HepG2 (cell line): ENCODE data around the gene PIM3. TPM values are rescaled to one million over a fixed set of nuclear protein-coding genes. Genes with fewer than 3 reads are reported as not detected.
A peak's percentile ranks its signal among the peaks of the same experiment; 100 is the strongest.

Experiments
- ATRX ChIP-seq: sonication (generic); formaldehyde crosslinking; IDR thresholded peaks from 2 replicates; pipeline ENCODE4 v1.4.0; 2020; ENCODE audit warnings: missing genetic modification reagents, borderline replicate concordance
- EEA1 ChIP-seq: sonication (generic); formaldehyde crosslinking; IDR thresholded peaks from 2 replicates; pipeline ENCODE4 v1.5.1; 2020; ENCODE audit warnings: mild to moderate bottlenecking, missing genetic modification reagents, borderline replicate concordance
- IKZF1 ChIP-seq: fragments of 450-650 bp; IDR thresholded peaks from 2 replicates; pipeline ENCODE4 v1.7.1; 2016
- JUND ChIP-seq: sonication (generic); formaldehyde crosslinking; IDR thresholded peaks from 2 replicates; pipeline ENCODE4 v1.8.0; 2022; ENCODE audit warnings: mild to moderate bottlenecking, missing genetic modification reagents
- POGZ ChIP-seq: sonication (generic); formaldehyde crosslinking; IDR thresholded peaks from 2 replicates; pipeline ENCODE4 v1.4.0; 2020; ENCODE audit warnings: mild to moderate bottlenecking, missing genetic modification reagents
- SMAD1 ChIP-seq: sonication (generic); formaldehyde crosslinking; IDR thresholded peaks from 2 replicates; pipeline ENCODE4 v1.4.0; 2020; ENCODE audit warnings: missing genetic modification reagents, low read depth, mild to moderate bottlenecking, borderline replicate concordance
- TBX2 ChIP-seq: sonication (generic); formaldehyde crosslinking; IDR thresholded peaks from 2 replicates; pipeline ENCODE4 v1.5.0; 2020; ENCODE audit warnings: missing genetic modification reagents, mild to moderate bottlenecking, borderline replicate concordance
- polyA plus RNA-seq, 8 experiments: library from polyadenylated mRNA; depleted of rRNA in 3 of 8; stranded (reverse) in 7 of 8; unstranded in 1 of 8; fragments of >200 nt; fragmentation: Illumina TruSeq in 4 of 8; extraction: Trizol in 4 of 8; gene quantifications; 2 replicates each; pipeline versions ENCODE4 v1.2.1 to v1.2.3, GENCODE V29; 2011 to 2016; ENCODE audit warnings: low read depth in 4 of 8, missing spikeins in 1 of 8, mixed read lengths in 1 of 8; ENCODE audit not compliant: insufficient read depth in 1 of 8
- total RNA-seq, 5 experiments: library from RNA; depleted of rRNA; stranded (reverse); fragments of >200 nt; fragmentation: Illumina TruSeq; extraction: Trizol; gene quantifications; 2 replicates each; pipeline ENCODE4 v1.2.3, GENCODE V29; 2016; ENCODE audit warnings: low read depth in 1 of 5
- TF ChIP-seq, protein P1 (sequence below): sonication (generic); formaldehyde crosslinking; IDR thresholded peaks from 2 replicates; pipeline ENCODE4 v1.4.0; 2020; ENCODE audit warnings: missing genetic modification reagents
- TF ChIP-seq, protein P2 (sequence below): sonication (generic); formaldehyde crosslinking; IDR thresholded peaks from 2 replicates; pipeline ENCODE4 v1.5.0; 2020; ENCODE audit warnings: missing genetic modification reagents, mild to moderate bottlenecking, borderline replicate concordance
- TF ChIP-seq, protein P3 (sequence below): sonication (generic); formaldehyde crosslinking; IDR thresholded peaks from 2 replicates; pipeline ENCODE4 v1.4.0; 2020; ENCODE audit warnings: mild to moderate bottlenecking, missing genetic modification reagents, borderline replicate concordance
- TF ChIP-seq, protein P4 (sequence below): IDR thresholded peaks from 2 replicates; pipeline ENCODE4 v1.6.1; 2016; ENCODE audit warnings: control low read depth
- TF ChIP-seq, protein P5 (sequence below): sonication (generic); formaldehyde crosslinking; IDR thresholded peaks from 2 replicates; pipeline ENCODE4 v1.4.0; 2020; ENCODE audit warnings: mild to moderate bottlenecking, missing genetic modification reagents, borderline replicate concordance

Gene PIM3
- total and polyA plus RNA-seq, 2 of the 13 experiments (the other 11 are each of a cell fraction or from before 2014, with no cell fraction given), result 21.6 to 31.2 TPM

DNA sequence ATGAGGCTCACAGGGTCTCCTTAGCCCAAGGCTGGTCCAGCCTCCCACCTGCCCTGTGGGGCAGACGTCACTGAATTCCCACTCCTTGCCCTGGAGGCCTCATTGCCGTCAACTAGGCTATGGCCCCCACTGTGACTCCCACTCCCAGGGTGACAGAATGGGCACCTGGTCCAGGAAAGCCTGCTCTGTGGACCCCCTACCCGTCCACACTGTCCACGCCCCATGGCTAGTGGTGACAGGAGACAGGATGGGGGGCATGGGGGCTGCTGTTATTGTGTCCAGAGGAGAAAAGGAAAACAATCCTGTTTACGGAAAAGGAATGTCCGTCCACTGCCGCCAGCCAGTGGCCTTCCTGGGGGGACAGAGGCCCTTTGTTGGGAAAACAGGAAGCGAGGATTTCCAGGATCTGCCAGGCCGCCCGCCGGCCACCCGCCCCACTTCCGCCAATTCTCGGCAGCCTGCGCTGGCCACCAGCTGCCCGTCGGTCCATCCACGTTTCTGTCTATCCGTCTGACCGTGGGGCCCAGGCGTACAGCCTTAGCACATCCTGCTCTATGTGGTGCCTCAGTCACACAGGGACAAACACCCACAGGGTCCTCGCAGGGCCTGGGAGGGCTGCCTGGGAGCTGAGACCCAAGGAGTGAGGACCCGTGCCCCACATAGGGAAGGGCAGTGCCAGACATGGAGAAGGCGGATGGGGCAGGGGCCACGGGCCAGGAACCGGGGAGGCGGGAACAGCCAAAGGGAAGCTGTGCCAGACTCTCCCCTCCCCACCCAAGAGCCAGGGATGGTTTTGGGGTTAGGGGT, 22.6 kb upstream of the PIM3 start (continued):
- no peak for TF ChIP-seq JUND (CRISPR knock-in tag)
- TF ChIP-seq, protein P1, sequence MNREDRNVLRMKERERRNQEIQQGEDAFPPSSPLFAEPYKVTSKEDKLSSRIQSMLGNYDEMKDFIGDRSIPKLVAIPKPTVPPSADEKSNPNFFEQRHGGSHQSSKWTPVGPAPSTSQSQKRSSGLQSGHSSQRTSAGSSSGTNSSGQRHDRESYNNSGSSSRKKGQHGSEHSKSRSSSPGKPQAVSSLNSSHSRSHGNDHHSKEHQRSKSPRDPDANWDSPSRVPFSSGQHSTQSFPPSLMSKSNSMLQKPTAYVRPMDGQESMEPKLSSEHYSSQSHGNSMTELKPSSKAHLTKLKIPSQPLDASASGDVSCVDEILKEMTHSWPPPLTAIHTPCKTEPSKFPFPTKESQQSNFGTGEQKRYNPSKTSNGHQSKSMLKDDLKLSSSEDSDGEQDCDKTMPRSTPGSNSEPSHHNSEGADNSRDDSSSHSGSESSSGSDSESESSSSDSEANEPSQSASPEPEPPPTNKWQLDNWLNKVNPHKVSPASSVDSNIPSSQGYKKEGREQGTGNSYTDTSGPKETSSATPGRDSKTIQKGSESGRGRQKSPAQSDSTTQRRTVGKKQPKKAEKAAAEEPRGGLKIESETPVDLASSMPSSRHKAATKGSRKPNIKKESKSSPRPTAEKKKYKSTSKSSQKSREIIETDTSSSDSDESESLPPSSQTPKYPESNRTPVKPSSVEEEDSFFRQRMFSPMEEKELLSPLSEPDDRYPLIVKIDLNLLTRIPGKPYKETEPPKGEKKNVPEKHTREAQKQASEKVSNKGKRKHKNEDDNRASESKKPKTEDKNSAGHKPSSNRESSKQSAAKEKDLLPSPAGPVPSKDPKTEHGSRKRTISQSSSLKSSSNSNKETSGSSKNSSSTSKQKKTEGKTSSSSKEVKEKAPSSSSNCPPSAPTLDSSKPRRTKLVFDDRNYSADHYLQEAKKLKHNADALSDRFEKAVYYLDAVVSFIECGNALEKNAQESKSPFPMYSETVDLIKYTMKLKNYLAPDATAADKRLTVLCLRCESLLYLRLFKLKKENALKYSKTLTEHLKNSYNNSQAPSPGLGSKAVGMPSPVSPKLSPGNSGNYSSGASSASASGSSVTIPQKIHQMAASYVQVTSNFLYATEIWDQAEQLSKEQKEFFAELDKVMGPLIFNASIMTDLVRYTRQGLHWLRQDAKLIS (CRISPR knock-in tag), result no peak
- no peak for TF ChIP-seq EEA1
- TF ChIP-seq, protein P2, sequence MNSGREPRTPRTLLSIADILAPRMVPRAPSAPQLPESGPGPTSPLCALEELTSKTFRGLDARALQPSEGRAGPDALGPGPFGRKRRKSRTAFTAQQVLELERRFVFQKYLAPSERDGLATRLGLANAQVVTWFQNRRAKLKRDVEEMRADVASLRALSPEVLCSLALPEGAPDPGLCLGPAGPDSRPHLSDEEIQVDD, result no peak
- TF ChIP-seq TBX2, result peak; percentile 97
- TF ChIP-seq, protein P3, sequence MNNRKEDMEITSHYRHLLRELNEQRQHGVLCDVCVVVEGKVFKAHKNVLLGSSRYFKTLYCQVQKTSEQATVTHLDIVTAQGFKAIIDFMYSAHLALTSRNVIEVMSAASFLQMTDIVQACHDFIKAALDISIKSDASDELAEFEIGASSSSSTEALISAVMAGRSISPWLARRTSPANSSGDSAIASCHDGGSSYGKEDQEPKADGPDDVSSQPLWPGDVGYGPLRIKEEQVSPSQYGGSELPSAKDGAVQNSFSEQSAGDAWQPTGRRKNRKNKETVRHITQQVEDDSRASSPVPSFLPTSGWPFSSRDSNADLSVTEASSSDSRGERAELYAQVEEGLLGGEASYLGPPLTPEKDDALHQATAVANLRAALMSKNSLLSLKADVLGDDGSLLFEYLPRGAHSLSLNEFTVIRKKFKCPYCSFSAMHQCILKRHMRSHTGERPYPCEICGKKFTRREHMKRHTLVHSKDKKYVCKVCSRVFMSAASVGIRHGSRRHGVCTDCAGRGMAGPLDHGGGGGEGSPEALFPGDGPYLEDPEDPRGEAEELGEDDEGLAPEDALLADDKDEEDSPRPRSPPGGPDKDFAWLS, result no peak
- TF ChIP-seq POGZ (CRISPR knock-in tag), result no peak
- no peak for TF ChIP-seq IKZF1
- TF ChIP-seq, protein P4, sequence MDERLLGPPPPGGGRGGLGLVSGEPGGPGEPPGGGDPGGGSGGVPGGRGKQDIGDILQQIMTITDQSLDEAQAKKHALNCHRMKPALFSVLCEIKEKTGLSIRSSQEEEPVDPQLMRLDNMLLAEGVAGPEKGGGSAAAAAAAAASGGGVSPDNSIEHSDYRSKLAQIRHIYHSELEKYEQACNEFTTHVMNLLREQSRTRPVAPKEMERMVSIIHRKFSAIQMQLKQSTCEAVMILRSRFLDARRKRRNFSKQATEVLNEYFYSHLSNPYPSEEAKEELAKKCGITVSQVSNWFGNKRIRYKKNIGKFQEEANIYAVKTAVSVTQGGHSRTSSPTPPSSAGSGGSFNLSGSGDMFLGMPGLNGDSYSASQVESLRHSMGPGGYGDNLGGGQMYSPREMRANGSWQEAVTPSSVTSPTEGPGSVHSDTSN, result no peak
- TF ChIP-seq ATRX, result no peak
- no peak; the same call in 1 of the 2 replicates for TF ChIP-seq SMAD1 (CRISPR knock-in tag)
- TF ChIP-seq, protein P5, sequence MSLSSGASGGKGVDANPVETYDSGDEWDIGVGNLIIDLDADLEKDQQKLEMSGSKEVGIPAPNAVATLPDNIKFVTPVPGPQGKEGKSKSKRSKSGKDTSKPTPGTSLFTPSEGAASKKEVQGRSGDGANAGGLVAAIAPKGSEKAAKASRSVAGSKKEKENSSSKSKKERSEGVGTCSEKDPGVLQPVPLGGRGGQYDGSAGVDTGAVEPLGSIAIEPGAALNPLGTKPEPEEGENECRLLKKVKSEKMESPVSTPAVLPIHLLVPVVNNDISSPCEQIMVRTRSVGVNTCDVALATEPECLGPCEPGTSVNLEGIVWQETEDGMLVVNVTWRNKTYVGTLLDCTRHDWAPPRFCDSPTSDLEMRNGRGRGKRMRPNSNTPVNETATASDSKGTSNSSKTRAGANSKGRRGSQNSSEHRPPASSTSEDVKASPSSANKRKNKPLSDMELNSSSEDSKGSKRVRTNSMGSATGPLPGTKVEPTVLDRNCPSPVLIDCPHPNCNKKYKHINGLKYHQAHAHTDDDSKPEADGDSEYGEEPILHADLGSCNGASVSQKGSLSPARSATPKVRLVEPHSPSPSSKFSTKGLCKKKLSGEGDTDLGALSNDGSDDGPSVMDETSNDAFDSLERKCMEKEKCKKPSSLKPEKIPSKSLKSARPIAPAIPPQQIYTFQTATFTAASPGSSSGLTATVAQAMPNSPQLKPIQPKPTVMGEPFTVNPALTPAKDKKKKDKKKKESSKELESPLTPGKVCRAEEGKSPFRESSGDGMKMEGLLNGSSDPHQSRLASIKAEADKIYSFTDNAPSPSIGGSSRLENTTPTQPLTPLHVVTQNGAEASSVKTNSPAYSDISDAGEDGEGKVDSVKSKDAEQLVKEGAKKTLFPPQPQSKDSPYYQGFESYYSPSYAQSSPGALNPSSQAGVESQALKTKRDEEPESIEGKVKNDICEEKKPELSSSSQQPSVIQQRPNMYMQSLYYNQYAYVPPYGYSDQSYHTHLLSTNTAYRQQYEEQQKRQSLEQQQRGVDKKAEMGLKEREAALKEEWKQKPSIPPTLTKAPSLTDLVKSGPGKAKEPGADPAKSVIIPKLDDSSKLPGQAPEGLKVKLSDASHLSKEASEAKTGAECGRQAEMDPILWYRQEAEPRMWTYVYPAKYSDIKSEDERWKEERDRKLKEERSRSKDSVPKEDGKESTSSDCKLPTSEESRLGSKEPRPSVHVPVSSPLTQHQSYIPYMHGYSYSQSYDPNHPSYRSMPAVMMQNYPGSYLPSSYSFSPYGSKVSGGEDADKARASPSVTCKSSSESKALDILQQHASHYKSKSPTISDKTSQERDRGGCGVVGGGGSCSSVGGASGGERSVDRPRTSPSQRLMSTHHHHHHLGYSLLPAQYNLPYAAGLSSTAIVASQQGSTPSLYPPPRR (CRISPR knock-in tag), result peak; percentile 87
